SK-N-MC (cell line): ENCODE data around the gene IL12RB2.

ENCODE experiments used
- EZH2 ChIP-seq: fragments of 200-600 bp; sonication (generic); IDR thresholded peaks from one replicate; pipeline ENCODE4 v1.6.1; 2017; ENCODE audit warnings: antibody characterized with exemption
- FOXP2 ChIP-seq: optimal IDR thresholded peaks from 2 replicates; pipeline ENCODE3; 2011; ENCODE audit warnings: mild to moderate bottlenecking, moderate library complexity; ENCODE audit not compliant: insufficient read depth; ENCODE audit errors: extremely low read length, control extremely low read depth
- POLR2AphosphoS5 ChIP-seq: IDR thresholded peaks from 2 replicates; pipeline ENCODE4 v1.6.1; 2012; ENCODE audit warnings: mild to moderate bottlenecking, low read depth, low read length, borderline replicate concordance

- no peak for TF ChIP-seq EZH2
- no peak for TF ChIP-seq POLR2AphosphoS5
- no peak for TF ChIP-seq FOXP2
These were observed 132.7 kb downstream of the IL12RB2 start for GRCh38 chr1:67440339-67440738.
